Muscle of arm (tissue), 12 donors: ENCODE data around the gene SEC16A. TPM values are rescaled to one million over a fixed set of nuclear protein-coding genes. Genes with fewer than 3 reads are reported as not detected.
A peak's percentile ranks its signal among the peaks of the same experiment; 100 is the strongest.
"Not testable (repeated sequence)": the region's sequence is repeated elsewhere in the genome, so short reads cannot be mapped to it uniquely, and the experiment has no call there.

Source experiments
- DNase-seq: peaks from one replicate; pipeline ENCODE4 v3.0.0-alpha.2; 2013
- polyA plus RNA-seq, 12 donors: library from polyadenylated mRNA; unstranded; fragments of 120-200 nt; gene quantifications; one replicate each; pipeline ENCODE4 v1.2.1, GENCODE V29; 2013; ENCODE audit not compliant: insufficient read length in 12 of 12

Gene SEC16A
- polyA plus RNA-seq, 12 donors, result 29.9 to 45.1 (median 36.7) TPM; not detected in 1

DNA sequence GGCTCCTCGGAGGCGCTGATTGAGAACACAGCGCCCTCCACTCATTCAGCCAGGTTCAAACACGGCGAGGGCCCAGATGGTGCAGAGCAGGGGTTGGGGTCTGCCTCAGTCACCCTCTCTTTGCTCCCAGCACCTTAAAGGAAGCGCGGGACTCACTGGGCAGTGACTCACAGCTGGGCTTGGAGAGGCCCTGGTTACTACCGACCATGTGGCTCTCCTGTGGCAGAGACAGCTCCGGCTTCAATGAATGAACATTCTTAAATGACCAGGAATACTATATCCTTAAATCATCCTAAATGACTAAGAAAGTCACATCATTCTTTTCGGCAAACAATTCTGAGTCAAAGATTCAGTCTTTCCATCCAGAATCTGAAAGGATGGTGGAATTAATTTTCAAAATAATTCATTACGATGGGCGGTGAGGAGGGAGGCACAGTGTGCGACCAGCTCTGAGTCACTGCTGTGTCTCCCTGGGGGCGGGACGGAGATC is 41.6 kb downstream of the SEC16A start:
- no peak for DNase-seq

DNA sequence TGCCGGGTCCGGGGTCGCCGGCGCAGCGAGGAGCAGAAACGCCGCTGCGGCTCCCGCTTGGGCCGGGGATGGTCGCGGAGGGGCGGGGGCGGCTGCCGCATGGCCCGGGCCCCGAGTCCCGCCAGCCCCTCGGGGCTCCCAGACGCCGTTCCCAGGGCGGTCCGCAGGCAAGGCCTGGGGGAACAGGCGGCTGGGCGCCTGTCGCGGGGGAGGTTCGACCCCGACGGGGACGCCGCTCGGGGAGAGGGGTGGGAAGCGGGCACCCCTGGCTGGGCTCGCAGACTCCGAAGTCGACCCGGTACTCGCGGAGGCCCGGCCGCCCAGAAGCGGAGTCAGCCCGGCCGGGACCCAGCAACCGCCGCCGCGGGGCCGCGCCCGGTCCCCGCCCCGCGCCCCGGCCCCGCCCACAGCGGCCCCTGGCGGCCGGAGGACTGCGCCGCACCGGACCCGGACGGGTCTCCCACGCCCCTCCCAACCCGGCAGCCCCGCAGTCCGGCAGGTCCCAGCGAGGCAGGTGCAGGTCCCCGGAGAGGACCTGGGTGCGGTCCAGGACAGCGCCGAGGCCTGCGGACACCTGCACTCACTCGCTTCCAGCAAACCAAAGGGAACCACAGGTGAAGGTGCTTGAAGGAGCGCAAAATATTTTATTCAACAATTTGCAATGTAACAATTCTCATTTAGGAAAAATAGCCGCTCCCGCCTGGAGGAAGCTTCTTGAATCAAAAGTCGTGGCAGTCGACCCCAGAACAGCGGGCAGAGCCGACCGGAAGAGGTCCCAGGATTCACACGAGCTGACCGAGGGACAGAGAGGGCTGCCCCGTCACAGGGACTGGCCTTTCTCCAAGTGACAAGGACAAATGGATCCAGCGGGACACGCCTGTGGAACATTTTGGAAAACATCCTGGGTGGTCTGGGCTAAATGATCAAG is 43.1 kb downstream of the SEC16A start, which contains the start of gene INPP5E:
Gene INPP5E, minus strand, starts transcription at position 365 of the 928 bp plus-strand sequence. CDS start 426 bp downstream, outside the sequence.
- DNase-seq, result peak; percentile 73

DNA sequence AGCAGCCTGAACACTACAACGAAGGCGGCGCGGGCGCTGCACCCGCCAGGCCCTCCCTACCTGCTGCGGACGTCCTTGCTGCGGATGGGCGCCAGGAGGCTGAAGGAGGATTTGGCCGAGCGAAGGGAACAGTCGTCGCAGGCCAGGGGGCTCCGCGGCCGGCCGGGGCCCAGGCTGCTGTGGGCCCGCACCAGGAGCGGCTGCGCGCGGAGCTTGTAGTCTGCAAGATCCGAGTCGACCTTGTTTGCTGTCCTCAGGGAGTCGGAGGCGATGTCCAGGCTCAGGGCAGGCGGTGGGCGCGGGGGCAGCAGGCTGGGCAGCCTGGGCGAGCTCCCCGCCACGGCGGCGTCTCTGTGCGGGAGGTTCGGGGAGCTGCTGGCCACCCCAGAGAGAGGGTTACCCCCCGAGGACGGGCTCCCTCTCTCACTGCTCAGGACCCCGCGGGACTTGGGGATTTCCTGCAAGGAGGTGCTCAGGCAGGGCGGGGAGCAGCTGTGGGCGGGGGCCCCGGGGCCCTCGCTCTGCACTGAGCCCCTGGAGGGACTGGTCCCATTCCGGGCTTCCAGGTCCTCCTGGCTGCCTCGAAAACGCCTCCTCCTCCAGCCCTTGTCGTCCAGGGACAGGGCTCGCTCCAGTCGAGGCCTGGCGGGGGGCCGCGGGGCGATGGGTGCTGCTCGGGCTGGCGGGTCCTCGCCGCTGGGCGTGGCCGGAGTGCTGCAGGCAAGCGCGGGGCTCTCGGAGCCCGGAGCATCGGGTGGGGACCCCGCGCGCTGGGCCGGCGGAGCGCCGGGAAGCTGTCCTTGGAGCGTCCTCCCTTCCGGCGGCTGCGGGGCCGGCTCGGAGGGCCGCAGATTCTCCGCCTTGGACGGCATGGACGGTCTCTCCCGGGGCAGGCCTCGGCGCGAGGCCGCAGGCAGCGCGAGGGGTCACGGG is 44.0 kb downstream of the SEC16A start:
- DNase-seq, result no peak

GRCh38 chr9:136437839-136438547 is 44.8 kb downstream of the SEC16A start:
- DNase-seq, result no peak

GRCh38 chr9:136437430-136437829 is 45.4 kb downstream of the SEC16A start:
- peak; percentile 43 for DNase-seq

DNA sequence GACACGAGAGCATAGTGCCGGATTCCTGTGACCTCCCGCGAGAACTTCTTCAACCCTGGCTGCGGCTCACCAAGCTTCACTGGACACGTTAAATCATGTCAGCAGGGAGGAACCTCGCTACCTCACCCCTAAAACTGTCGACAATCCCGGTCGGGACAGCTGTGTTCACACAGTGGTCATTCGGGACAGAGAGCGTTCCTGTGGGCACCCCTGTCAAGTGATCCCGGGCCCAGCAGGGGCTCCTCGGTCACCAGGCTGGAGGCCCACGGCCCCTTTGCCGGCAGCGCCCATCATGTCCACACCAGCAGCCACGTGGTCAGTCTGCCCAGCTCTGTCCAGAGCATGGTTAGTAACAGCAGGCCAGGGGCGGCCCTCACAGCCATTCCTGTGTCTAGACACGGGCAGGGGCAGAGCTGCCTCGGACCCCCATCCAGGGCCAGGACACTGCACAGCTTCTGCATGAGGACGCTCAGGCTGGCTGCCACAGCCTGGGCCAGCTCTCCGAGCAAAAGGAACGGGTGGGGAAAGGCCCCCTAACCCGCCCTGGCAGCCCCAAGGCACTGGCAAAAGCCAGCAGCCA is 46.7 kb downstream of the SEC16A start:
- DNase-seq, result no peak

- no peak for DNase-seq
Measured at GRCh38 chr9:136434580-136435169, 48.2 kb downstream of the SEC16A start.

DNA sequence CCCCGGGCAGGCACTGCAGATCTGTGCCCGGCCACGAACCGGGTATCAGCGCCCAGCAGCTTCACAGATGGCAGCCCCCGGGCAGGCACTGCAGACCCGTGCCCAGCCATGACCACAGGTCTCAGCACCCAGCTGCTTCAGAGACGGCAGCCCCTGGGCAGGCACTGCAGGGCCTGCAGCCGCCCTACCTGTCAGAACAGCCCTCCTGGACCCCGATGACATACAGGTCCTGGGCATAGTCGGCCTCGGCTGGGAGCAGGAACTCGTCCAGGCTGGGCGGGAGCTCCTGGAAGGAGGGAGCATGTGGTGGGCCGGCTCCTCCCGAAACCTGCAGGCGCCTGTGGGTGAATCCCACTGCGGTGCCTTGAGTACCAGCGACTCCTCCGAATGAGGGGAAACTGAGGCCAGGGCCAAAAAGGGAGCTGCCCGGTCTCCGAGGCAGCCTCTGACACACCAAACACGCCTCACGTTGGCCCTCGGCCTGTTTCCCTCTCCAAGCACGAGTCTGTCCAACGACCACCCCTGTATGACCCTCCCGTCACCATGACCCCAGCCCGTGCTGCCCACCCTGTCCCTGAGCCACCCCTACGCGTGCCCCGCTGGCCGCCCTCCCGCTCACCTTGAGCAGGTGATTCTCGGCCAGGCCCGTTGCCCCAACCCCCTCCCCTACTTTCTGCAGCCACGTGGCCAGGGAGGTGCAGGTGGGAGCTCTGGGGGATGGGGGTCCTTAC is 48.8 kb downstream of the SEC16A start:
- DNase-seq, result no peak

DNA sequence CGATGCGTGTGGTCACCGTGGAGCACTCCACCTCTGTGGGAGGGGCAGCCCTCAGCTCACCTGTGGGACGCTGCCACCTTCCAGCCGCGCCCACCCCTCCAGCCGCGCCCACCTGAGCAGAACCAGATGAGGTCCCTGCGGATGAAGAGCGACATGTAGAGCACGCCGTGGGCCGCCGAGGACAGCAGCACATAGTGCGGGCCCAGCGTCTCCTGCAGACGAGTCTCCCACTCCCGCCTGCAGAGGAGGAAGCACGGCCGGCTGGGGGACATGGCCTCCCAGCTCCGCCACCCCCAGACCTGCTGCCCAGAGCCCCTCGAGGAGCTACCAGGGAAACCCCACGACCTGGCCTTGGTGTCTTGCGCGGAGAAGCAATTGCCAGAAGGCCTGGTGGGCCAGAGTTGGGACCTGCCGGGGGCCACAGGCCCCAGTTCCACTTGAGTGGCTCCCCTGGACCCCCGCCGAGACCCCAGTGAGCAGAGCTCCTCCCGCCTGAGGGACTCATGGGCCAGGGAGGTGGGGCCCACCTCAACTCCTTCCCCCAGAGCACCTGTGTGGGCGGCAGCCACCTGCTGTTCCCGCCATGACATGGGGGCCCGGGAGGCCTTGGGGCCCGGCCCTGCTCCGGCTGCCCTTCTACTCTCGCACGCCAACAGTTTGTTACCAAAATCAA is 49.7 kb downstream of the SEC16A start:
- DNase-seq, result no peak

GRCh38 chr9:136432591-136432990 is 50.2 kb downstream of the SEC16A start:
- DNase-seq, result no peak

DNA sequence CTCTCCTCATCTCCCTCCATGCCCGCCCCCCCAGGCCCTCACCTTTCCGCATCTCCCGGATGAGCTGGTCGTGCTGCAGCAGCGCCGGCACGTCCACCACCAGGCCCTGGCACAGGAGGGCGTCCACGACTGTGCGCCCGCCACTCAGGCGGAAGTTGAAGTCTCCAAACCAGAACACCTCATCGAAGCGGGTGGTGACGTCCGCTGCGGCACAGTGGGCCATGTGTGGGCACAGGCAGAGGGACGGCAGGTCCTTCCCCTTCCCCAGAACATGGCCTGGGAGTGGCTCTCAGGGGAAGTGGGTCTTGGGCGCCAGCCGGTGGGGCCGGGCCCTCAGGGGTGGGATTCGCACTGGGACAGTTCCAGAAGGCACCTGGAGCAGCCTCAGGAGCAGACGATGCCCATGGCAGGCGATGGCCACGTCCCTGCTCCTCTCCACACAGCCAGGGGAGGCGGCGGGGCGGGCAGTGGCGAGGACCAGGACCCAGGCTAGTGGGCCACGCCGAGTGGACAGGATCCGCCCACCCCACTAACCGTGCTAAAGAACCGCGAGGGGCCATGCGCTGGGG is 51.0 kb downstream of the SEC16A start:
- DNase-seq, result no peak

DNA sequence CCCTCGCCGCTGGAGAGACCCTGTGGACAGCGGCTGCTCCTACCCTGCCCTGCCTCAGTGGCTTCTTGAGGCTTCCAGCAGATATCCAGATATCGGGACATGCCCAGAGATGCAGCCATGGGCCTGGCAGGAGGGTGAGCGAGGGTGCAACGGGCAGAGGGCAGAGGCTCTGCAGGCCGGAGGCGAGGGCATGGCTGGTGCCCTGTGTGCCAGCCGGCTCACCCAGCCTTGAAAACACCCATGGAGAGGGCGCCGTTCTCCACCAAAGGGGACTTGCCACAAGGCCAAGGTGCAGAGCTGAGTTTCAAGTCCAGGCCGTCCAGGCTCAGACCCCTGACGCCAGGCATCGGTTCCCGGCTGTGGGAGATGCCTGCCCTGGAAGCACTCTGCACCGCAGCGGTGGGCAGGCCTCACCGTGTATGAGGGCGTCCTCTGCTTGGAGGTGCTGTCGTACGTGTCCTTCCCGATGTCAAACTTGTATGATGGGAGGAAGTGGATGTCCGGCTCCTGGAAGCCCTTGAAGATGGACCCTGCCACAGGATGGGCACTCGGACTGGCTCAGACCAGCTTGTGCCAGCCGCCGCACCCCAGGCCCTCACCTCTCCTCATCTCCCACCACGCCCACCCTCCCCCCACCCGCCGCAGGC is 52.1 kb downstream of the SEC16A start:
- DNase-seq, result no peak

- no peak for DNase-seq
Measured at GRCh38 chr9:136429683-136430491, 53.0 kb downstream of the SEC16A start.

GRCh38 chr9:136429075-136429628 is 53.7 kb downstream of the SEC16A start:
- DNase-seq, result no peak

DNA sequence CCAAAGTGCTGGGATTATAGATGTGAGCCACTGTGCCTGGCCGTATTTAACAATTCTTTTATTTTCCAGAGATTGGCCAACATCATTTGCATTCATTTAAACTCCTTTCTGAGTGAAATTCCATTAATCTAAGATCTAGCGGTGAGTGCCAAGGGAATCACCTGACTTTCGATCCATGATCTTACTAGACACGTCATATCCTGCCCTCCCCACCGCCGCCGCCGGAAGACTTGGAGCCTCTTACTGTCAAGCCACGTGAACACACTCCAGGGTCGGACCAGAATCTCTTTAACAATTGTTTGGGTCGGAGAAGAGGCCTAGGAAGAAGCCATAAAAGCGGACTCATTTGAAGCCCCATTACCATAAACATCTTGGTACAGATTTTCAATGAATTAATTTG is 56.1 kb downstream of the SEC16A start:
- DNase-seq, result no peak

DNA sequence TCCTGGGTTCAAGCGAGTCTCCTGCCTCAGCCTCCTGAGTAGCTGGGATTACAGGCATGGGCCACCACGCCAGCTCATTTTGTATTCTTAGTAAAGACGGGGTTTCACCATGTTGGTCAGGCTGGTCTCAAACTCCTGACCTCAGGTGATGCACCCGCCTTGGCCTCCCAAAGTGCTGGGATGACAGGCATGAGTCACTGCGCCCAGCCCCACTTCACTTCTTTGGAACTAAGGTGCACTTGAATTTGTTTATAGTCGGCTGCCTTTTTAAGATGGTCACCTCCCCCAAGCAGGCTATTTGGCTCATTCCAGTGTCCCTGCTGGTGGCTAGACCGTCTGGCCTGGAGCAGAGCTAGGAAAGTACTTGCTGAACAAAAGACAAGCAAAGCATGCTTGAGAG is 57.5 kb downstream of the SEC16A start:
- DNase-seq, result not testable (repeated sequence)

DNA sequence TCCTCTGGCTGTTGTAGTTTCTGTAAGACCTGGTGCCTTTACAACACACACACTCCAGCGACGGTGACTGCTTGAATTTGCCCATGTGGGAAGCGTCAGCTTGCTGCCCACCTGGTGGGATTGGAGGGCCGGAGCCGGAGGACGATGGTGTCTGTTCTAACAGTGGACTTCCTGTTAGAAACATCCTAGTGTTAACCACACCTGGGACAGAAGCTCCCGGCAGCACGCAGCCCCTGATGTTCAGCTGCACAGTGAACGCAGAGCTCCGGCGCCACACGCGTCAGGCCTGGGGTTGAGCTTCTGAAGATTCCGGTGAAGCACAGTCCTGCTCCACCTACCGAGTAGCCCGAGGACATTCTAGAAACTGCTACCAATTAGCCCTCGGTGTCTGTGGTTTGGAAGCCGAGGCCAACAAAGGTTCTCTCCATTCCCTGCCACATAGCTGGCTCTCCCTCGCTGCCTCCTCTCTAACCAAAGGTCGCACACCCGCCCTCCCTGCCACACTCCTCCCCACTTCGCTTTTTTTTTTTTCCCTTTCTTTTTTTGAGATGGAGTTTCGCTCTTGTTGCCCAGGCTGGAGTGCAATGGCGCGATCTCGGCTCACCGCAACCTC is 58.0 kb downstream of the SEC16A start:
- DNase-seq, result no peak
